ENCODE data around the gene UBB.

The UBB gene

GRCh38 chr17:16380640-16381495 is at the start of gene UBB:
Gene UBB (plus strand): TSS chr17:16381091. CDS start chr17:16381908, 817 bp downstream.
- H3K4me3 ChIP-seq (ENCODE audit: low read depth, low read length), result peak within 1 kb of the TSS; percentile 91

- no peak overlapping the region for H3K4me3 ChIP-seq (ENCODE audit: low read depth, low read length)
Measured at GRCh38 chr17:16338391-16338790, 42.5 kb upstream of the UBB start.

- H3K4me3 ChIP-seq (ENCODE audit: low read depth, low read length), result no peak overlapping the region
Measured at GRCh38 chr17:16339402-16339801, 41.5 kb upstream of the UBB start.

- H3K4me3 ChIP-seq (ENCODE audit: low read depth, low read length), result no peak overlapping the region
Measured at GRCh38 chr17:16339959-16340358, 40.9 kb upstream of the UBB start.

GRCh38 chr17:16342979-16343378 is 37.9 kb upstream of the UBB start:
- H3K4me3 ChIP-seq (ENCODE audit: low read depth, low read length), result no peak overlapping the region

- no peak overlapping the region for H3K4me3 ChIP-seq (ENCODE audit: low read depth, low read length)
Measured at GRCh38 chr17:16343569-16343968, 37.3 kb upstream of the UBB start.

GRCh38 chr17:16345565-16345964 is 35.3 kb upstream of the UBB start:
- H3K4me3 ChIP-seq (ENCODE audit: low read depth, low read length), result no peak overlapping the region

- H3K4me3 ChIP-seq (ENCODE audit: low read depth, low read length), result no peak overlapping the region
Measured at GRCh38 chr17:16346721-16347271, 34.1 kb upstream of the UBB start.

GRCh38 chr17:16348586-16348985 is 32.3 kb upstream of the UBB start:
- no peak overlapping the region for H3K4me3 ChIP-seq (ENCODE audit: low read depth, low read length)

- no peak overlapping the region for H3K4me3 ChIP-seq (ENCODE audit: low read depth, low read length)
Measured at GRCh38 chr17:16349431-16349830, 31.5 kb upstream of the UBB start.

GRCh38 chr17:16351831-16352230 is 29.1 kb upstream of the UBB start:
- H3K4me3 ChIP-seq (ENCODE audit: low read depth, low read length), result peak overlapping the region; percentile 66

- H3K4me3 ChIP-seq (ENCODE audit: low read depth, low read length), result peak overlapping the region; percentile 66
Measured at GRCh38 chr17:16352303-16352666, 28.6 kb upstream of the UBB start.

GRCh38 chr17:16352667-16353316 is 28.1 kb upstream of the UBB start:
- H3K4me3 ChIP-seq (ENCODE audit: low read depth, low read length), result peak overlapping the region; percentile 66

GRCh38 chr17:16353317-16354174 is 27.3 kb upstream of the UBB start, which contains the start of gene CENPV:
Gene CENPV (minus strand): TSS chr17:16353469. CDS start chr17:16353436, 33 bp downstream.
- H3K4me3 ChIP-seq (ENCODE audit: low read depth, low read length), result peak within 1 kb of the TSS; percentile 66

GRCh38 chr17:16354585-16354984 is 26.3 kb upstream of the UBB start:
- no peak overlapping the region for H3K4me3 ChIP-seq (ENCODE audit: low read depth, low read length)

GRCh38 chr17:16358394-16358793 is 22.5 kb upstream of the UBB start:
- no peak overlapping the region for H3K4me3 ChIP-seq (ENCODE audit: low read depth, low read length)

GRCh38 chr17:16361874-16362273 is 19.0 kb upstream of the UBB start:
- H3K4me3 ChIP-seq (ENCODE audit: low read depth, low read length), result no peak overlapping the region

GRCh38 chr17:16363749-16364536 is 16.9 kb upstream of the UBB start:
- H3K4me3 ChIP-seq (ENCODE audit: low read depth, low read length), result no peak overlapping the region

- no peak overlapping the region for H3K4me3 ChIP-seq (ENCODE audit: low read depth, low read length)
Measured at GRCh38 chr17:16364625-16365024, 16.3 kb upstream of the UBB start.

- no peak overlapping the region for H3K4me3 ChIP-seq (ENCODE audit: low read depth, low read length)
Measured at GRCh38 chr17:16371742-16372141, 9.1 kb upstream of the UBB start.

Measured in iPS-11a (cell line).